ENCODE data around the gene TNIK. TPM values are rescaled to one million over a fixed set of nuclear protein-coding genes. Genes with fewer than 3 reads are reported as not detected.

TNIK gene
- total RNA-seq, 2 experiments from 2014 or later: 36.6 to 39.3 TPM

DNA sequence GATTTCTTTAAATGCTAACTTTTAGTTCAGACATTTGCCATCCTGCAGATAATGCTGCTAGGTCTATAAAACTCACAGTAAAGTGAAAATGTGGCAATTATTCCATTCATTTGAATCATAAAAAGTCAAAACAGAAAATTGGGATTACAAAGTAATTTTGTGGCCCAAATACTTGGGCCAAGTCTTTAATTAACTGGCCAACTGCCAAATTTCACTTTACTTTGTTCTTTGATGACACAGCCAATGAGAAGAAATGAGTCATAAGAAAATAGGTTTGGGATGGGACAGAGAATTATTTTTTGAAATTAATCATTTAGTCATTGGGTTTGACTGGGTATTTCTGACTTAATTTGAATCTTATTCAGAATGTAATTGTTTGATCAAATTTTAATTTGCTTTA is 343.8 kb downstream of the TNIK start:
- Mint-ChIP-seq H3K27me3 (no peaks in the 10 kb centered on the region), H3K9me3 (ENCODE audit: low read depth) (no peaks in the 10 kb centered on the region), H3K36me3 (peaks cover 34% of the 10 kb centered on the region), H3K4me1 (no peaks in the 10 kb centered on the region), H3K27ac (no peak overlapping the region), H3K4me3 (no peak overlapping the region)
- CTCF ChIA-PET: no interaction called here
- no peak for ATAC-seq
- no peak for DNase-seq

GRCh38 chr3:171115667-171116066 is 344.5 kb downstream of the TNIK start:
- no peak overlapping the region for H3K4me3 Mint-ChIP-seq
- H3K27me3 Mint-ChIP-seq: no peaks in the 10 kb centered on the region
- H3K4me1 Mint-ChIP-seq: no peaks in the 10 kb centered on the region
- no peak for ATAC-seq
- no peak overlapping the region for H3K27ac Mint-ChIP-seq
- peaks cover 27% of the 10 kb centered on the region for H3K36me3 Mint-ChIP-seq
- CTCF ChIA-PET: no interaction called here
- DNase-seq: no peak
- H3K9me3 Mint-ChIP-seq (ENCODE audit: low read depth): no peaks in the 10 kb centered on the region

GRCh38 chr3:171113716-171114115 is 346.5 kb downstream of the TNIK start:
- no peak for DNase-seq
- Mint-ChIP-seq H3K4me1 (no peaks in the 10 kb centered on the region), H3K4me3 (no peak overlapping the region), H3K36me3 (peaks cover 17% of the 10 kb centered on the region), H3K27me3 (no peaks in the 10 kb centered on the region), H3K9me3 (ENCODE audit: low read depth) (no peaks in the 10 kb centered on the region), H3K27ac (no peak overlapping the region)
- CTCF ChIA-PET: interaction anchor here (0.9 kb wide), 1 partner anchor 10 kb away, joined by 4 read pairs; no protein-coding TSS in a partner anchor
- no peak for ATAC-seq

- ATAC-seq: no peak
- no peaks in the 10 kb centered on the region for H3K4me1 Mint-ChIP-seq
- H3K4me3 Mint-ChIP-seq: no peak overlapping the region
- no peak for DNase-seq
- CTCF ChIA-PET: no interaction called here
- no peaks in the 10 kb centered on the region for H3K27me3 Mint-ChIP-seq
- no peaks in the 10 kb centered on the region for H3K9me3 Mint-ChIP-seq (ENCODE audit: low read depth)
- H3K27ac Mint-ChIP-seq: no peak overlapping the region
- peaks cover 17% of the 10 kb centered on the region for H3K36me3 Mint-ChIP-seq
Measured at GRCh38 chr3:171110715-171111114, 349.5 kb downstream of the TNIK start.

DNA sequence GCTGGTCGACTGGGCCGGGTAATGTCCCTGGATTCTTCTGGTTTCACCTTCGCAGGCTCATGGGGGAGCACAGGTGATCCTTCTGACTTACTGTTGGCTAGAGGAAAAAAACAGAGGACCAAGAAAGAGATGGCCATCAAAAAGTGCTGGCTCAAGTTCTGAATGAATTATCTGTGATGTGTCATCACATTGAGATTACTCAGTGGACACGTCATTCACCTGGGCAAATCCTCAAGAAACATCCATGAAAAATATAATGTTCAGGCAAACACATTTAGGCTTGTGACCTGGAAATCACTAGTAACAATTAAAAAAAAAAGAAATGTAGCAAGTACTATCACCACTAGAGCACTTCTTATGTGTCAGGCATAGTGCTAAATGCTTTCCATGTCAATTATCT is 352.1 kb downstream of the TNIK start:
- Mint-ChIP-seq H3K27ac (no peak overlapping the region), H3K9me3 (ENCODE audit: low read depth) (no peaks in the 10 kb centered on the region), H3K4me3 (no peak overlapping the region), H3K27me3 (no peaks in the 10 kb centered on the region), H3K4me1 (no peaks in the 10 kb centered on the region), H3K36me3 (peaks cover 12% of the 10 kb centered on the region)
- CTCF ChIA-PET: no interaction called here
- ATAC-seq (no peak), DNase-seq (no peak)

DNA sequence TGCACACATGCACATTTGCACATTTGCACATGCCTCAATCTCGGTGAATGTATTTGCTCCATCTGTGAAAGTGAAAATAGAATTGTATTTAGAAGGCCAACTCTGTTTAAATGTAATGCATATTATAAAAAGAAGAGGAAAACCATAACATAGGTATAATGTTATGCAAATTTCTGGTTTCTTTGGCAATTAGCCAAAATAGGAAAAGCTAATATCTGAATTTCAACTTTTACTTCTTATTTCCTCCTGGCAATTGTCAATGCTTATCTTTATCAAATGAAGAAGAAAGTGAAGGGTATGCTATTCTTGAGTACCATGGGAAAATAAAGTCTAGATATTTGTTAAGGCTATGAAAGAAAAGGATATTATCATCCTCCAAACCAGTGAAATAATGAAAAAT is 357.0 kb downstream of the TNIK start:
- Mint-ChIP-seq H3K4me3 (no peak overlapping the region), H3K9me3 (ENCODE audit: low read depth) (no peaks in the 10 kb centered on the region), H3K27ac (no peak overlapping the region), H3K36me3 (peaks cover 27% of the 10 kb centered on the region), H3K4me1 (peaks cover 3% of the 10 kb centered on the region), H3K27me3 (no peaks in the 10 kb centered on the region)
- CTCF ChIA-PET: no interaction called here
- no peak for DNase-seq
- ATAC-seq: no peak

DNA sequence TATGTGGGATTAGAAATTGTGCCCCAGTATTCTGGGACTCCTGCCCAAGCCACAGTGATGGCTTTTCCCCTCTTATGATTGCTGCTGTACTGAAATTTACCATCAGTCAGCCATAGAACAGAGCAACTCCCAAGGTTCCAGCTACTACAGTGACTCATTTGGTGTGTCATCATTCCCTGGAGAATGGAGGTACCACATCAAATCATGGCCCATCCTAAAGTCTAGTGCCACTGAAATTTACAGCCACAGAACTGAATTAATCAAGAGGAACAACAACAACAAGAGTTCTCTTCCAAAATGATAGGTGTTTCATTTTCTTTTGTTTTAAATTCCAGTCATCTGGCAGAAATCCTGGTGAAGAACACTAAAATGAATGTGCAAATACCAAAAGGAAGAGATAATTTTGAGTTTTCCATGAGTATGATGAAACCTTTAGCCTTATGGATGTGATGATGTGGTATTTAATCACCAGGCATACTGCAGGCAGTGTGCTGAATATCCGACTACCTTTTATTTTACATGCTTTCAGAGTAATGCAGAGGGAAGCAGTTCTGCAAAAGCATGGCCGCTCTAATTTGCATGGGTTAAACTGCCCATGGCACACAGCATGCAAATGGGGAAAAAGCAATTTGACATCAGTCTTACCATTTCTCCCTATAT is 358.1 kb downstream of the TNIK start:
- Mint-ChIP-seq H3K27ac (no peak overlapping the region), H3K27me3 (no peaks in the 10 kb centered on the region), H3K36me3 (peaks cover 25% of the 10 kb centered on the region), H3K9me3 (ENCODE audit: low read depth) (no peaks in the 10 kb centered on the region), H3K4me3 (no peak overlapping the region), H3K4me1 (peaks cover 3% of the 10 kb centered on the region)
- CTCF ChIA-PET: no interaction called here
- DNase-seq: no peak
- ATAC-seq: no peak

DNA sequence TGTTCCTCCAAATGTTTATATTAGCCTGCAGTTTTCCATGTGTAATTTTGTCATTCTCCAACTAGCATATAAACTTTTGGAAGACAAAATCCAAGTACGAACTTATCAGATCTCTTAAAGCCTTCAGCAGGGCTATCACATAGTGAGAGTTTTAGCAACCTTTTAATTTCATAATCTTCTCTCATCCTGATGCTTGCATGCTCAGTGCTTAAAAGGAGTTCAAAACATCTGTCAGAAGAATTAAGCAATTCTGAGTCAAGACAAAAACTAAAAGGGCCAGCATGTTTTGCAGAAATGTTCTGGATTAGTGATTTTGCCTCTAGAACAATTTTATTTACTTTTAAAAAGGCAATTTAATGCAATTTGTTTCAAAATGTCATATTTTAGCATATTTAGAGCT is 360.3 kb downstream of the TNIK start:
- DNase-seq: no peak
- Mint-ChIP-seq H3K27ac (no peak overlapping the region), H3K27me3 (no peaks in the 10 kb centered on the region), H3K36me3 (peaks cover 34% of the 10 kb centered on the region), H3K4me3 (no peak overlapping the region), H3K9me3 (ENCODE audit: low read depth) (no peaks in the 10 kb centered on the region), H3K4me1 (peaks cover 3% of the 10 kb centered on the region)
- ATAC-seq: no peak
- CTCF ChIA-PET: no interaction called here

DNA sequence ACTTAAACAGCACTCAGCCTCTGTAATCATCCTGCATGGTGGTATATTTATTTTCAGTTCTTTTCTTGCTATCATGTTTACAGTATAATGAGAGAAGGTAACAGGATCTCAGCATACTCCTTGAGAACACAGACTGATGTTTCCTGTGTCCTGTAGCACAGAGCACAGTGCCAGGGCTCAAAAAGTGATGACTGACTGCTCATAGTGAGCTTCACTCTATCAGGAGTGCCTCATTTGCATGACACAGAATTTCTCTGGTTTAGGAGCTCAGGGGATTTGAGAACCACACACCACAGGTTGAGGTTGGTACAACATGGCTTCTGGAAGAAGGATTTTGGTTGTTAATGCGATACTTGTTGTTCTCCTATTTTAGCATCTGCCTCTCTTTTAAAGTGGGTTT is 365.1 kb downstream of the TNIK start:
- ATAC-seq: no peak
- no peak for DNase-seq
- peaks cover 27% of the 10 kb centered on the region for H3K36me3 Mint-ChIP-seq
- CTCF ChIA-PET: no interaction called here
- peaks cover 3% of the 10 kb centered on the region for H3K4me1 Mint-ChIP-seq
- no peak overlapping the region for H3K4me3 Mint-ChIP-seq
- H3K27ac Mint-ChIP-seq: no peak overlapping the region
- no peaks in the 10 kb centered on the region for H3K27me3 Mint-ChIP-seq
- H3K9me3 Mint-ChIP-seq (ENCODE audit: low read depth): no peaks in the 10 kb centered on the region

DNA sequence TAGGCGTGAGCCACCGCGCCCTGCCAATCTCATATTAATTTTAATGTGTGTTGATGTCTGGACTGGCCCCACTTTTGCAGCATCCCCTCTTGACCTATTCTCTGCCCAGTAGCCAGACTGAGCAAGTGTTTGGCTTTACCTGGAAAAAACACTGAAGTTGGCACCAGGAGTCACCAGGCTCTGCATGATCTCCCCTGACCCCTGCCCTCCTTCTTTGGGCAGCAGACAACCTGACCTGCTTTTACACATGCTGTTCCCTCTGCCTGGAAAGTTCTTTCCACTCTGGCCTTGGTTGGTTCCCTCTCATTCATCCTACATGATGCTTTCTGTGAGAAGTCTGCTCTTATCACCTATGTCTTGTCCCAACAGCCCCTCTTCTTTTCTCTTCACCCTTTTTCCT is 365.8 kb downstream of the TNIK start:
- H3K27me3 Mint-ChIP-seq: no peaks in the 10 kb centered on the region
- no peak overlapping the region for H3K27ac Mint-ChIP-seq
- H3K9me3 Mint-ChIP-seq (ENCODE audit: low read depth): no peaks in the 10 kb centered on the region
- CTCF ChIA-PET: no interaction called here
- peaks cover 7% of the 10 kb centered on the region for H3K4me1 Mint-ChIP-seq
- H3K36me3 Mint-ChIP-seq: peaks cover 25% of the 10 kb centered on the region
- DNase-seq (no peak), ATAC-seq (no peak)
- H3K4me3 Mint-ChIP-seq: no peak overlapping the region

DNA sequence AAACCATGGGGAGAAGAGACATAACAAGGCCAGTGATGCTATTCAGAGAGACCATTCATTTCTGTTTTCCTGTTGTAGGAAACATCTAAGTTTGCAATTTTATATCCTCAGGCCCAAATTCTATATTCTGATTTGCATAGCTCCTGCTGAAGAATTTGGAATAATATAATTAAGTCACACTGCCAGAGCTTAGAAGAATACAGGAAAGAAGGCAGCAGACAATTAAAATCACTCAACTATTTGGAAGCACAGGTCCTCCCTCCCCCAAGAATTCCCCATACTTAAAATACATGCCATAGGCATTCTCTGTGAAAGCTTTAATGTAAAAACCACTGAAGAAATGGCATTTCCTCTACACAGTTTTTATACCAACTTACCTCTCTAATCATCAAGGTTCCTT is 366.7 kb downstream of the TNIK start:
- Mint-ChIP-seq H3K9me3 (ENCODE audit: low read depth) (no peaks in the 10 kb centered on the region), H3K27ac (no peak overlapping the region), H3K36me3 (peaks cover 20% of the 10 kb centered on the region), H3K4me3 (no peak overlapping the region), H3K4me1 (peaks cover 6% of the 10 kb centered on the region), H3K27me3 (no peaks in the 10 kb centered on the region)
- DNase-seq (no peak), ATAC-seq (no peak)
- CTCF ChIA-PET: no interaction called here

DNA sequence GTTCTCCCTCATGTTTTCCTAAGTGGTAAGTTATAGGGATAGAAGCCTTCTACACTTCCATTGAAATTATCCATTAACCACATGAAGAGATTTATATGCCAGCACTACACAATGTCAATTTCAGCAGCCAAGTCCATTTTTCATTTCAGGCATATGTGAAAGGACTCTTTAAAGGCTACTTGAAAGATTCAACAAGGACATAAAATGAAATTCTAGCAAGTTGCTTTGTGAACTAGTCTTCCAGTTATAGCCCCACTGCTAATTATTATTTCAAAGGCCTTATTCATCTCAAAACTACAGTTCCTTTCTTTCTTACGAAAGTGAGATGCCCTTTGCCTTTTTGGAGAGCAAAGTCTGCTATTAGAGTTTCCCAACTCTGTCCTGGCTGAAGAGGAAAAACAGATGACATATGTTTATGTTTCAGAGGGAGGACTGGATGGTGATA is 367.7 kb downstream of the TNIK start:
- no peak overlapping the region for H3K27ac Mint-ChIP-seq

GRCh38 chr3:171090321-171090720 is 369.9 kb downstream of the TNIK start:
- no peak for DNase-seq
- CTCF ChIA-PET: interaction anchor here (0.8 to 1.0 kb wide), 2 partner anchors 39 to 44 kb away, joined by 3 read pairs; no protein-coding TSS in a partner anchor
- Mint-ChIP-seq H3K36me3 (peaks cover 10% of the 10 kb centered on the region), H3K4me1 (peaks cover 6% of the 10 kb centered on the region), H3K4me3 (no peak overlapping the region), H3K9me3 (ENCODE audit: low read depth) (no peaks in the 10 kb centered on the region), H3K27me3 (no peaks in the 10 kb centered on the region), H3K27ac (no peak overlapping the region)
- no peak for ATAC-seq

More for the DNA sequence above, 367.7 kb downstream of the TNIK start:
- no peak for DNase-seq
- no peaks in the 10 kb centered on the region for H3K27me3 Mint-ChIP-seq
- no peak overlapping the region for H3K4me3 Mint-ChIP-seq
- ATAC-seq: no peak
- peaks cover 18% of the 10 kb centered on the region for H3K36me3 Mint-ChIP-seq
- no peaks in the 10 kb centered on the region for H3K9me3 Mint-ChIP-seq (ENCODE audit: low read depth)
- peaks cover 6% of the 10 kb centered on the region for H3K4me1 Mint-ChIP-seq
- CTCF ChIA-PET: no interaction called here

DNA sequence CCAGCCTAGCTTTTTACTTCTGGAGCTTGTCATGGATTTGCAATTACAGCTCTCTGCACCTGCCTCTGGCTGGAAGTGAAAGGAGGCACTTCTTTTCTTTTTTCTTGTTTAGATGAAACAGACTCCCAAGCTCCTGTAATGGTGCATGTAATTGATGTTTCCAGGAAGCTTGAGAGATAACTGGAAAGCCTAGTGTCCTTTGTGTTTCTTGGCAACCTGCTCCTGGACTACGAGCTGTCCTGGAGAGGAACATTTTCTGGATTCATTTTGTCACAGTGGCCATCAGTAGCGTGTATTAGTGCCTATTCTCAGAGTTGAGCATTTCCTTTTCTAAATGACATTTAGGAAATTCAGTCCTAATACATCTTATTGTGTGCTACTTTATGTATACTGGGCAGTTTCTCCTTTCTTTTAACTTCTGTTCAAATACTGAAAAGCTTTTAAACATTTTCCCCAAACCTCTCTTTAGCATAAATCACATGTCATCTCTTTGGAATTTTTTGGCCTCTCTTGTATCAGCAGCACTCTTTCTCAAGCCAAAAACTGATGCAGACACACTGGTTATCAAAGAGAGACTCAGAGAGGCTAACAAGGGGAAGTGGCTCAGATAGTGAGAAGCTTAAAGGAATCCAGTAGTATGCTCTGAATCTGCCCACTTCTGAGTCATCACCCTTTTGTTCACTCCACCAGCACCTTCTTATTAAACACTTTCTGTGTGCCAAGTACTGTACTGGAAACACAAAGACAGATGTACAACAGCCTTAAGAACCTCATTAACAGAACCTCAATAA is 371.0 kb downstream of the TNIK start:
- no peak overlapping the region for H3K27ac Mint-ChIP-seq
- no peak for ATAC-seq
- H3K9me3 Mint-ChIP-seq (ENCODE audit: low read depth): no peaks in the 10 kb centered on the region
- peaks cover 6% of the 10 kb centered on the region for H3K4me1 Mint-ChIP-seq
- H3K4me3 Mint-ChIP-seq: no peak overlapping the region
- no peak for DNase-seq
- CTCF ChIA-PET: no interaction called here
- H3K27me3 Mint-ChIP-seq: no peaks in the 10 kb centered on the region
- peaks cover 14% of the 10 kb centered on the region for H3K36me3 Mint-ChIP-seq
